ENCODE data around the gene LRIT2.

The LRIT2 gene

GRCh38 chr10:84225427-84226173 lies at the start of gene LRIT2:
Gene LRIT2, minus strand, starts transcription at chr10:84225544. Its CDS starts 24 bp downstream, at chr10:84225520.
- no peak for DNase-seq

- DNase-seq: no peak
Observed at GRCh38 chr10:84270708-84271107, 45.4 kb upstream of the LRIT2 start.

- no peak for DNase-seq
Observed at GRCh38 chr10:84269773-84270172, 44.4 kb upstream of the LRIT2 start.

- no peak for DNase-seq
Observed at GRCh38 chr10:84269162-84269561, 43.8 kb upstream of the LRIT2 start.

- DNase-seq: peak; percentile 31
Observed at GRCh38 chr10:84267503-84268126, 42.3 kb upstream of the LRIT2 start.

GRCh38 chr10:84265418-84265817 lies 40.1 kb upstream of the LRIT2 start:
- DNase-seq: no peak

GRCh38 chr10:84264611-84265141 lies 39.3 kb upstream of the LRIT2 start:
- DNase-seq: peak; percentile 65

GRCh38 chr10:84263716-84264115 lies 38.4 kb upstream of the LRIT2 start:
- DNase-seq: no peak

GRCh38 chr10:84262190-84262956 lies 37.0 kb upstream of the LRIT2 start:
- no peak for DNase-seq

- DNase-seq: no peak
Observed at GRCh38 chr10:84261236-84261915, 36.0 kb upstream of the LRIT2 start.

GRCh38 chr10:84258034-84258695 lies 32.8 kb upstream of the LRIT2 start:
- no peak for DNase-seq

GRCh38 chr10:84257343-84258020 lies 32.1 kb upstream of the LRIT2 start:
- no peak for DNase-seq

- DNase-seq: peak; percentile 23
Observed at GRCh38 chr10:84256510-84257342, 31.4 kb upstream of the LRIT2 start.

- DNase-seq: no peak
Observed at GRCh38 chr10:84254552-84255478, 29.5 kb upstream of the LRIT2 start.

GRCh38 chr10:84248794-84249193 lies 23.4 kb upstream of the LRIT2 start:
- no peak for DNase-seq

GRCh38 chr10:84247496-84247895 lies 22.2 kb upstream of the LRIT2 start:
- no peak for DNase-seq

GRCh38 chr10:84244651-84245270 lies 19.4 kb upstream of the LRIT2 start, which contains the start of gene RGR:
Gene RGR, plus strand, starts transcription at chr10:84245053. Its CDS starts 38 bp downstream, at chr10:84245091.
- DNase-seq: no peak

GRCh38 chr10:84243759-84244158 lies 18.4 kb upstream of the LRIT2 start:
- no peak for DNase-seq

- no peak for DNase-seq
Observed at GRCh38 chr10:84241185-84241790, 15.9 kb upstream of the LRIT2 start, which contains the start of gene LRIT1. Gene LRIT1, minus strand, starts transcription at chr10:84241546. Its CDS starts 107 bp downstream, at chr10:84241439.

Measured in activated T-cell treated with anti-CD3 and anti-CD28 coated beads for 4 hours (primary cell).